HG03135 (cell line): Measurements from ENCODE around the gene PSMC5.
"Not testable (repeated sequence)": the region's sequence is repeated elsewhere in the genome, so short reads cannot be mapped to it uniquely, and the experiment has no call there.

Experiments
- ATAC-seq: cut with Tn5 transposase; IDR thresholded peaks from one replicate; pipeline ENCODE4 v1.9.1; 2021; ENCODE audit warnings: mild to moderate bottlenecking, moderate library complexity; ENCODE audit not compliant: unreplicated experiment

The PSMC5 gene

GRCh38 chr17:63827002-63827800 is at the start of gene PSMC5, which contains the start of gene FTSJ3:
Gene PSMC5, plus strand, starts transcription at chr17:63827431. Its CDS starts 60 bp downstream, at chr17:63827491.
Gene FTSJ3, minus strand, starts transcription at chr17:63827663. Its CDS starts 761 bp downstream, at chr17:63826902.
- peak; percentile 85 for ATAC-seq

GRCh38 chr17:63780507-63780906 is 46.7 kb upstream of the PSMC5 start:
- no peak for ATAC-seq

GRCh38 chr17:63780928-63781327 is 46.3 kb upstream of the PSMC5 start:
- no peak for ATAC-seq

GRCh38 chr17:63783522-63783921 is 43.7 kb upstream of the PSMC5 start:
- ATAC-seq, result no peak

GRCh38 chr17:63785556-63785955 is 41.7 kb upstream of the PSMC5 start:
- no peak for ATAC-seq

GRCh38 chr17:63786117-63786516 is 41.1 kb upstream of the PSMC5 start:
- ATAC-seq, result no peak

GRCh38 chr17:63786971-63787711 is 40.1 kb upstream of the PSMC5 start:
- no peak for ATAC-seq

GRCh38 chr17:63790057-63790456 is 37.2 kb upstream of the PSMC5 start:
- no peak for ATAC-seq

GRCh38 chr17:63792055-63792729 is 35.0 kb upstream of the PSMC5 start:
- ATAC-seq, result no peak

GRCh38 chr17:63796375-63796774 is 30.9 kb upstream of the PSMC5 start:
- ATAC-seq, result not testable (repeated sequence)

- ATAC-seq, result no peak
These were observed 28.6 kb upstream of the PSMC5 start for GRCh38 chr17:63798572-63799106.

- ATAC-seq, result no peak
These were observed 26.4 kb upstream of the PSMC5 start for GRCh38 chr17:63800783-63801182.

- ATAC-seq, result no peak
These were observed 22.9 kb upstream of the PSMC5 start for GRCh38 chr17:63804328-63804727.

- ATAC-seq, result no peak
These were observed 21.6 kb upstream of the PSMC5 start for GRCh38 chr17:63805591-63805990.

- no peak for ATAC-seq
These were observed 17.3 kb upstream of the PSMC5 start for GRCh38 chr17:63809970-63810369.

- ATAC-seq, result no peak
These were observed 11.1 kb upstream of the PSMC5 start for GRCh38 chr17:63816123-63816522.

GRCh38 chr17:63816669-63817068 is 10.6 kb upstream of the PSMC5 start:
- no peak for ATAC-seq

GRCh38 chr17:63817736-63818385 is 9.4 kb upstream of the PSMC5 start:
- no peak for ATAC-seq

- ATAC-seq, result no peak
These were observed 8.1 kb upstream of the PSMC5 start for GRCh38 chr17:63819131-63819530.

- no peak for ATAC-seq
These were observed 7.4 kb upstream of the PSMC5 start for GRCh38 chr17:63819585-63820537.
